ENCODE measurements around the gene PC. TPM values are rescaled to one million over a fixed set of nuclear protein-coding genes. Genes with fewer than 3 reads are reported as not detected.

PC gene
- total RNA-seq, 4 donors from 2014 or later: 7.3 to 22.5 (median 17.4) TPM

- 92 to 95% methylated on average over 3 of the region's 3 CpGs for WGBS, 2 donors
- DNase-seq (ENCODE audit: low spot score in 2 of 2): no peak
- TF ChIP-seq POLR2A (IDR thresholded peaks at IDR 0.05): no peak
- TF ChIP-seq, protein P1, sequence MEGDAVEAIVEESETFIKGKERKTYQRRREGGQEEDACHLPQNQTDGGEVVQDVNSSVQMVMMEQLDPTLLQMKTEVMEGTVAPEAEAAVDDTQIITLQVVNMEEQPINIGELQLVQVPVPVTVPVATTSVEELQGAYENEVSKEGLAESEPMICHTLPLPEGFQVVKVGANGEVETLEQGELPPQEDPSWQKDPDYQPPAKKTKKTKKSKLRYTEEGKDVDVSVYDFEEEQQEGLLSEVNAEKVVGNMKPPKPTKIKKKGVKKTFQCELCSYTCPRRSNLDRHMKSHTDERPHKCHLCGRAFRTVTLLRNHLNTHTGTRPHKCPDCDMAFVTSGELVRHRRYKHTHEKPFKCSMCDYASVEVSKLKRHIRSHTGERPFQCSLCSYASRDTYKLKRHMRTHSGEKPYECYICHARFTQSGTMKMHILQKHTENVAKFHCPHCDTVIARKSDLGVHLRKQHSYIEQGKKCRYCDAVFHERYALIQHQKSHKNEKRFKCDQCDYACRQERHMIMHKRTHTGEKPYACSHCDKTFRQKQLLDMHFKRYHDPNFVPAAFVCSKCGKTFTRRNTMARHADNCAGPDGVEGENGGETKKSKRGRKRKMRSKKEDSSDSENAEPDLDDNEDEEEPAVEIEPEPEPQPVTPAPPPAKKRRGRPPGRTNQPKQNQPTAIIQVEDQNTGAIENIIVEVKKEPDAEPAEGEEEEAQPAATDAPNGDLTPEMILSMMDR (IDR thresholded peaks at IDR 0.05): no peak
- intact Hi-C loops (cut with DNase I; ENCODE audit: low total_unique reads): no loop called here
- H3K4me3 ChIP-seq (ENCODE audit: low read depth, poor library complexity, severe bottlenecking): no peak overlapping the region
Measured at GRCh38 chr11:66818231-66818955, 139.8 kb downstream of the PC start.

DNA sequence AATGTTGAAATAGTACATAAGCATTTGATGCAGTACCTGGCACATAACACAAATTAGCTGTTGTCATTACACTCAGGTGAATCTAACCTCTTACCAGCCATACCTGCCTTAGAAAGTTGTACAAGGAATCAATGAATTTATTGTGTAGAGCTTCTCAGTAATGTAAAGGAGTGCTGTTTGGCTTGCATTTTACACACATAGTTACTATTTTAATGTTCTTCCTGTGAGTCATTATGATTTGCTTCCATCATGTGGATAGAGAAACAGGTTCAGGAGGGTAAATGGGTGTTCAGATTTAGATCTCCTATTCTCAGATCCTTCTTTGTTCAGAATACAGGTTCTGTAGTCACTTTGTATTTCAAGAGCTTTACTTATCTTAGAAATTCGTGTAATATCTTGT lies 142.5 kb downstream of the PC start:
- TF ChIP-seq POLR2A (IDR thresholded peaks at IDR 0.05): no peak
- TF ChIP-seq, protein P1 (IDR thresholded peaks at IDR 0.05): no peak
- intact Hi-C loops (cut with DNase I; ENCODE audit: low total_unique reads): no loop called here
- WGBS, 2 donors: 58 to 72% methylated on average over 1 of the region's 1 CpG

DNA sequence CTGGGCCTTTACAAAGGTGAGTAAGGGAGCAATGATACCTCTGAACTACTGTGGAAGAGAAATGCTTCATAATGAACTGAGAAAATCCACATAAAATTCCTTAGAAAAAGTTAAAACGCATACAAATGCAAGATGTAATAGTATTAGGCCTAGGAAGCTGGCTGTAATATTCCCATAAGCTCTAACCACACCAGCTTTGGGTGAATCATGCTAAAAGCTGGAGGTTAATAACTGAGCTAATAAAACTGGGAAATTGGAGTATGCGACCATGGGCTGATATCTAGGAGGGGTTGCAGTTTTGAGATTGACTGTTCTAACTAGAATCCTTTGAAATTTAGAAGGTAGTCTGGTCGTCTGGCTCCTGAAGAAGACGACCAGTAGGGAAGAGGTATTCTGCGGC lies 143.5 kb downstream of the PC start:
- no peak for TF ChIP-seq POLR2A (IDR thresholded peaks at IDR 0.05)
- TF ChIP-seq, protein P1 (IDR thresholded peaks at IDR 0.05): no peak
- no peak for DNase-seq (ENCODE audit: low spot score in 2 of 2)
- no peak overlapping the region for H3K4me3 ChIP-seq (ENCODE audit: low read depth, poor library complexity, severe bottlenecking)
- intact Hi-C loops (cut with DNase I; ENCODE audit: low total_unique reads): no loop called here
- WGBS, 2 donors: 91 to 94% methylated on average over 5 of the region's 5 CpGs

More for the DNA sequence above, 142.5 kb downstream of the PC start:
- no peak for DNase-seq (ENCODE audit: low spot score in 2 of 2)
- no peak overlapping the region for H3K4me3 ChIP-seq (ENCODE audit: low read depth, poor library complexity, severe bottlenecking)

DNA sequence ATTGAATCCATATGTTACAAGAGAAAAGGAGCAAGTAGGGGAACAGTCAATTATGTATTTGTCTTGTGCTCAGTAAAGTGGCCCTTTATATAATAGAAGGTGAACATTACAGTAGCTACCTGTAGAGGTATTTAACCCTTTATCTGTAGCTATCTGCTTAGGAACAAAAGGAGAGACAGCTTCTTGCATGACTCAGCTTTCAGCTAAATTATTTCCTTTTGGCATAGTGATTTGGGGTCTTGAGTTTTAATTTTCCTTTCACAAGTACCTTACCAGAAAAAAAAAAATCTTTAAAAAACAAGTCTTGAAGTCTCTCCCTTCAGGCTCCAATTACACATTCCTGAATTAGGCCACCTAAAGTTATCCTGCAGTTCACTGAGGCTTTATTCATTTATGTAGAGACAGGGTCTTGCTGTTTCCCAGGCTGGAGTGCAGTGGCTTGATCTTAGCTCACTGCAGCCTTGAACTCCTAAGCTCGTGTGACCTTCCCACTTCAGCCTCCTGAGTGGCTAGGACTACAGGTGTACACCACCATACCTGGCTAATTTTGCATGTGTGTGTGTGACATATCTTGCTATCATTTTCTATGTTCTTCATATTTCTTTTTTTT lies 147.5 kb downstream of the PC start:
- intact Hi-C loops (cut with DNase I; ENCODE audit: low total_unique reads): no loop called here
- TF ChIP-seq, protein P1 (IDR thresholded peaks at IDR 0.05): no peak
- TF ChIP-seq POLR2A (IDR thresholded peaks at IDR 0.05): no peak
- no peak overlapping the region for H3K4me3 ChIP-seq (ENCODE audit: low read depth, poor library complexity, severe bottlenecking)
- WGBS, 2 donors: 94 to 97% methylated on average over 1 of the region's 1 CpG
- no peak for DNase-seq (ENCODE audit: low spot score in 2 of 2)

DNA sequence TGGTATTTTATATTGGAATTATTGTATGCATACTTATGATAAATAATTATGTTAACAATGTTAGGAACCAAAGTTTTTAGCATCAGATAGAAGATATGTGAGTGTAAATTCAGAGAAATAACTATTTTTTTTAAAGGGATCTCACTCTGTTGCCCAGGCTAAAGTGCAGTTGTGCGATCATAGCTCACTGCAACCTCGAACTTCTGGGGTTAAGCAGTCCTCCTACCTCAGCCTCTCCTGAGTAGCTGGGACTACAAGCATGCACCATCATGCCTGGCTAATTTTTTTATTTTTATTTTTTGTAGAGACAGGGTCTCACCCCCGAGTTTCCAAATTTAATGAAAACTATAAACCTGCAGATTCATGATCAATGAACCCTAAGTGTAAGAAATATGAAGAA lies 148.6 kb downstream of the PC start:
- intact Hi-C loops (cut with DNase I; ENCODE audit: low total_unique reads): no loop called here
- WGBS, 2 donors: 94% methylated on average over 3 of the region's 3 CpGs
- H3K4me3 ChIP-seq (ENCODE audit: low read depth, poor library complexity, severe bottlenecking): no peak overlapping the region
- DNase-seq (ENCODE audit: low spot score in 2 of 2): no peak
- no peak for TF ChIP-seq POLR2A (IDR thresholded peaks at IDR 0.05)
- TF ChIP-seq, protein P1 (IDR thresholded peaks at IDR 0.05): no peak

Measured in lower leg skin (tissue), 4 donors.